ENCODE results near the gene IFT25.

Gene IFT25

GRCh38 chr1:53956308-53957168 lies 11.0 kb upstream of the IFT25 start:
- no peak for DNase-seq

DNA sequence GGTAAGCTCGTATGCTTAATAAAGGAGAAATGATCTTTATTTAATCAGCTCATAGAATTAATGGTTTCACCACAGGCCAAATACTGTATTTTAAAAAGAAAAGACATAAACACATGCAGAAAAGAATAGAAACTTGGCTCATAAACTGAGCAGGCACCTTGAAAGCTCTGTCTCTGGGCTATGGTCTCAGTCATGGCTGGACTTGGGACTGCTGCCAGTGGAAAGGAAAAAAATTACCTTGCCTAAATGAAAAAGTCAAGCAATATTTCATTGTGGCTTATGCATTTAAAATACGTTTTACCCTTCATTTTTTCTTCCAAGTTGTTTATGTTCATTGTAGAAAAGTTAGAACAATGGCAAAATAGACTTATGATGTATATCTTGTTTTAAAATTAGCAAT lies 8.6 kb upstream of the IFT25 start:
- DNase-seq: no peak

DNA sequence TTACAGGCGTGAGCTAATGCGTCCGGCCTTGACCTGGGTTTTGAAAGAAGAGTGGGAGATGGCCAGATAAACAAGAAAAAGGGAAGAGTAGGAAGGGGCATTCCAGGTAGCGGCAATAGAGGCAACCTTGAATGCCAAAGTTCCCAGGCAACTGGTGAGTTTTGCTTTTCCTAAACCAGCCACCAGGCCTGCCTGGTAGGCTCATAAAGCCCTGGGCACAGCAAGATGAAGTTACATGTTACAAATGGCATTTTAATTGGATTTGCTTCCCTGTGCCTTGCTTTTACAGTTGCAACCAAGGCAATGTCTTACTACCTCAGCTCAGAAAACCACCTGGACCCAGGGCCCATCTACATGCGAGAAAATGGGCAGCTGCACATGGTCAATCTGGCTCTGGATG lies 6.2 kb upstream of the IFT25 start:
- DNase-seq: no peak

DNA sequence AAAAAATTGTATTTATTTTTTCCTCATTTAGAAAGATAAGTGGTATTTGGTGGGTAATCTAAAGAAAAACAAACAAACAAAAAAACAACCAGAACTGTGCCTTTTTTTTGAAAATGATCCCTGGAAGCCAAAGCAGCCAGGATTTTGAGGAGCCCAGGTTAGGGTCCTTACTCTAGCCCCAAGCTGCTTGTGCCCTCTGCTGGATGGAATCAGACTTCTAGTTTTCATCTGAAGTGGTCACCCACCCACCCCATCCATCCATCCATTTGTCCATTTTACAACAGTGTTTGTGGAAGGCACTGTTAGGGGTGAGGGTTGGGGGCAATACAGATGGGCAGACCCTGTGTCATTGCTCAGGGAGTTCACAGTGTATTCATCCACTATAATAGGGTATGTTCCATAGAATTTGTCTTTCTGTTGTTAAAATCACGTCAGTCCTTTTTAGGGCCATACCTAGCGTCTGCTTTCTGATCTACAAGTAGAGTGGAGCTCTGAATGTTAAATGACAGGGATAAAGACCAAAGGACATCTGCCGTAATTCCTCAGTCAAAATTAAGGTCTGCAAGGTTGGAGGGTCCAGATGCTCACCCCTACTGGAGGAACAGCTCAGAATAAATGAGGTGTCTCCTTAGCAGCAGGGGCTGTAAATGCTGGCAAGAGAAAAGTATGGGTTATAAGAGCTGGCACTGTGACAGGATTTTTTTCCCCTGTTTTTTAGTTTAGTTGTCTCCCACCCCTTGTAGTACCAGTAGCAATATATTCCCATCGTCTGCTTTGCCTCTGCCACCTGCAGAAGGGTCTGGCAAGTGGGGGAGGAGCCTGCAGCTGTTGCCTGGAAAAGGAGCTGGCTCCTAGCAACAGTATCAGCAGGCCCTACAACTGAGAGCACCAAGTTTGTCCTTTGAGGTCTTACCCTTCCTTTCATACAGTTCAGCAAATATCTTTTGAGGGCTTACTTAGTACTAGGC lies 3.8 kb upstream of the IFT25 start:
- peak in 1 of 2 donors; percentile 42 for DNase-seq

GRCh38 chr1:53948291-53948690 lies 2.8 kb upstream of the IFT25 start:
- no peak for DNase-seq

DNA sequence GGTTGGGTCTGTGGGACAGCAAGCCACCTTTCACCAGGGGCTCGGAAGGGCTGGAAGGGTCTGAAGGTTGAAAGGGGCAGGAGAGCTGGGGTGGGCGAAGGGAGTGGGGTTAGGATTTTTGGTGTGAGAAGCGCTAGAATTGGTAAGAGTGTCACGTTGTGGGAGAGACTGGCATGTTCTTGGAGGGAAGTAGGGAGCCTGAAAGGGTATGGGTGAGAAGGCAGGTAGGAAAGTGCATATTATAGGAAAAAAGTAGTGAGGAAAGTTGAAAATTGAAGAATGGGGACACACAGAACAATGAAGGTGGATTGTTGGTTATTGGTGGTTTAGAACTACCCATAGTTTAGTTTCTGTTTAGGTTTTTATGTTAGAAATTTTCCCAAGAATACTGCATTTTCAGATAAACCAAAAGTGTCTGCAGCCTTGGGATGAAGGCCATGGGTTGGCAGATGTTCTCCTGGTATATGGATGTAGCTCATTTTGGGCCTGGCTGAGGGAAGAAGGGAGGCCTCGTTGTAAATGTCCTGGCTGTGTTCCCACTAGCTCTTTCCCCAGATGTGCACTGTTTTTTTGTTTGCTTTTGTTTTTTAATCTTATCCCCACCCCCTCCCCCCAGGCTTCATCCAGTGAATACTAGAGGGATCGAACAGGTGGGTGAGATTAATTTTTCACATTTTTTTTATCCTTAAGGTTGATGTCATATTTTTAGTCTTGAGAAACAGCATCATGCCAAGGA lies 1.8 kb upstream of the IFT25 start:
- no peak for DNase-seq

GRCh38 chr1:53946252-53947171 lies 1.0 kb upstream of the IFT25 start, which contains the start of gene LRRC42:
Gene LRRC42, plus strand, starts transcription at chr1:53946350. Its CDS starts 5,650 bp downstream, at chr1:53952000.
- DNase-seq: no peak

DNA sequence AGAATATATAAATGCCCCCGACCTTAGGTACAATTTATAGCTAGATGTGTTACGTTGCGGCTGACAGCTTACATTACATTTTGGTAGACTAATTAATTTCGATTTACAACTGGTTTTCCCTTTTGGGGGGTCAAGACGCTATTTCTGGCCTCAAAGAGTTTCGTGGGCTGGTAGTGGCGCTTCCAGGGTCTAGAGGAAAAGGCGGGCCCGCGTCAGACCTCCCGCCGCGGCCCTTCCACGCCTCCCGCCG lies 391 bp downstream of the IFT25 start:
- DNase-seq: no peak

- no peak for DNase-seq
These were observed 873 bp downstream of the IFT25 start for GRCh38 chr1:53944469-53945182.

DNA sequence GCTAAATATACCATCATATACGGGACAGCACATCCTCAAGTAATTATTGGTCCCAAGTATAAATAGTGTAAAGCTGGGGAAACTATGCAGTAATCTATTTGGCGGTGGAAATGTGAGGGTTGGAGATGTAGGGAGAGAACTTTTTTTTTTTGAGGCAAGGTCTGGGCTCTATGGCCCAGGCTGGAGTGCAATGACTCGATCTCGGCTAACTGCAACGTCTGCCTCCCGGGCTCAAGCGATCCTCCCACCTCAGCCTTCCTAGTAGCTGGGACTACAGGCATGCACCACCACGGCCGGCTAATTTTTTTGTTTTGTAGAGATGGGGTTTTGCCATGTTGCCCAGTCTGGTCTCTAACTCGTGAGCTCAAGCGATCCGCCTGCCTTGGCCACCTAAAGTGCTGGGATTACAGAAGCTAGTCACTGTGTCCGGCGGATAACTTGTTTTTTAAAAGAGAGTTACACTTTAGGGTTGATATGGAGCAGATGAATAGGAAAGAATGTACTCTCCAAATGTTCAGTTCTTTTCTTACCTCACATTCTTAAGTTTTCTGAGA lies 1.9 kb downstream of the IFT25 start:
- DNase-seq: no peak

DNA sequence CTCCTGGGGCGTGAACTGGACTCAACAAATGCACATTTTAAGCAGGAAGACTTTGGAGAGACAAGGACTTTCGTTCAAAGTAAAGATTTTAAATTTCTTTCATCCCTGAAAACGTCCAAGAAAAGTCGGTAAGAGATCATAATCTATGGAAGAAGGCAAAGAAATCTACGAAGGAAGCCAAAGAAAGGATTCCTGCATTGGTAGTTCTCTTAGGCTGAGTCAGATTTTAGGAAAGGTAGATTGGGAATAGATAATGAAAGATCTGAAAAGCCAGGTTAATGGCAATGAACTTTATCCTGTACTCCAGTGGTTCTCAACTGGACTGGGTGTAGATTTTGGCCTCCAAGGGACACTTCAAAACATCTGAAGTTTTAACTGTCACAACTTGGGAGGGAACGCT lies 2.4 kb downstream of the IFT25 start:
- no peak for DNase-seq

DNA sequence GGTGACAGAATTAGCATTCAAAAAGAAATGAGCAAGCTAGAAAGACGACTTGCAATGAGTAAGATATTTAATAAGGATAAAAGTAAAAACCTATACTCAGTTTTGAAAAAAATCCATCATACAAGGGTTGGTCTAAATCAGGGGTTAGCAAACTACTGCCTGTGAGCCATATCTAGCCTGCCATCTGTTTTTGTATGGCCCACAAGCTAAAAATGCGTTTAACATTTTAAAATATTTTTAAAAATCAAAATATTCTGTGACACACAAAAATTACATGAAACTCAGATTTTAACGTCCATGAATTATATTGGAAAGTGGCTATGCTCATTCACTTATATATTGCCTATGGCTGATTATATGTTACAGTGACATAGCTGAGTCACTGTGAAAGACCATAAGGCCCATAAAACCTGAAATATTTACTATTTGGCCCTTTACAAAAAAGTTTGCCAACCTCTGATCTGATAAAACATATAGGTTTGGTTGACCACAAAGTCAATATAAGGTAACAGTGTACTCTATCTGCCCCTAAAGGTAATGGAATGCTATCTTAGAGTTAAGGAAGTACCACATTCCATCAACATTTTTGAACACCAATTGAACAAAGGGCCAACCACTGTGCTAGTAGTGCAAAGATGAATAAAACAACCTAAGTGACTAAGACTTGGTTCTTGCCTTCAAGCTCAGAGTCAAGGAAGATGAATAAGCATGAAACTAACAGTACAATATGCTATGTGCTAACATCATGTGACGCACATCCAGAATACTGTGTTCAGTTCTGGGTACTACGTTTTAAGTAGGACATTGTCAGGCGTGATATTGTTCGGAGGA lies 3.2 kb downstream of the IFT25 start:
- no peak for DNase-seq

GRCh38 chr1:53938136-53938830 lies 7.2 kb downstream of the IFT25 start:
- DNase-seq: no peak

- no peak for DNase-seq
These were observed 9.1 kb downstream of the IFT25 start for GRCh38 chr1:53936430-53936829.

- DNase-seq: no peak
These were observed 11.2 kb downstream of the IFT25 start for GRCh38 chr1:53934170-53934765.

GRCh38 chr1:53931523-53931922 lies 14.0 kb downstream of the IFT25 start:
- no peak for DNase-seq

GRCh38 chr1:53930932-53931331 lies 14.6 kb downstream of the IFT25 start:
- no peak for DNase-seq

GRCh38 chr1:53929246-53929960 lies 16.1 kb downstream of the IFT25 start:
- no peak for DNase-seq
